Measurements from ENCODE around the gene SYT12. TPM values are rescaled to one million over a fixed set of nuclear protein-coding genes. Genes with fewer than 3 reads are reported as not detected.

The SYT12 gene
- total and polyA plus RNA-seq, 4 donors, result 0.47 to 12.1 (median 1.4) TPM

DNA sequence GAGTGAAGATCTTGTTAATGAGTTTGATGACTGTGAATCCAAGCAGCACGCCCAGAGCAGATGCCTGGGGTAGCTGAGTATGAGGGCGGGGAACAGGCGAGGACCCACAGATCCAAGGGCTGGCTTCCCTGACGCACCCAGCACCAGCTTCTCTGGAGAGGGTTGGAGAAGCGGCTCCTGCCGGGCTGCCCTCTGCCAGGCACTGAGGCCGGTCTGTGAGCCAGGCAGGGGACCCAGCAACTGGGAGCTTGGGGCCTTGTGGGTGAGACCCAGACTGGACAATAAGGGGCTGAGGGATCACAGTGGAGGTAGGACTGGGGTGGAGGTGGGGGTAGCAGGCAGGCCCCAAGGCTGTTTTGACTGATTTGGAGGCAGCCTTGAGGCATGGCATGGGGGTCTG is 8.6 kb upstream of the SYT12 start (continued):
- TF ChIP-seq, protein P1, sequence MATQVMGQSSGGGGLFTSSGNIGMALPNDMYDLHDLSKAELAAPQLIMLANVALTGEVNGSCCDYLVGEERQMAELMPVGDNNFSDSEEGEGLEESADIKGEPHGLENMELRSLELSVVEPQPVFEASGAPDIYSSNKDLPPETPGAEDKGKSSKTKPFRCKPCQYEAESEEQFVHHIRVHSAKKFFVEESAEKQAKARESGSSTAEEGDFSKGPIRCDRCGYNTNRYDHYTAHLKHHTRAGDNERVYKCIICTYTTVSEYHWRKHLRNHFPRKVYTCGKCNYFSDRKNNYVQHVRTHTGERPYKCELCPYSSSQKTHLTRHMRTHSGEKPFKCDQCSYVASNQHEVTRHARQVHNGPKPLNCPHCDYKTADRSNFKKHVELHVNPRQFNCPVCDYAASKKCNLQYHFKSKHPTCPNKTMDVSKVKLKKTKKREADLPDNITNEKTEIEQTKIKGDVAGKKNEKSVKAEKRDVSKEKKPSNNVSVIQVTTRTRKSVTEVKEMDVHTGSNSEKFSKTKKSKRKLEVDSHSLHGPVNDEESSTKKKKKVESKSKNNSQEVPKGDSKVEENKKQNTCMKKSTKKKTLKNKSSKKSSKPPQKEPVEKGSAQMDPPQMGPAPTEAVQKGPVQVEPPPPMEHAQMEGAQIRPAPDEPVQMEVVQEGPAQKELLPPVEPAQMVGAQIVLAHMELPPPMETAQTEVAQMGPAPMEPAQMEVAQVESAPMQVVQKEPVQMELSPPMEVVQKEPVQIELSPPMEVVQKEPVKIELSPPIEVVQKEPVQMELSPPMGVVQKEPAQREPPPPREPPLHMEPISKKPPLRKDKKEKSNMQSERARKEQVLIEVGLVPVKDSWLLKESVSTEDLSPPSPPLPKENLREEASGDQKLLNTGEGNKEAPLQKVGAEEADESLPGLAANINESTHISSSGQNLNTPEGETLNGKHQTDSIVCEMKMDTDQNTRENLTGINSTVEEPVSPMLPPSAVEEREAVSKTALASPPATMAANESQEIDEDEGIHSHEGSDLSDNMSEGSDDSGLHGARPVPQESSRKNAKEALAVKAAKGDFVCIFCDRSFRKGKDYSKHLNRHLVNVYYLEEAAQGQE (IDR thresholded peaks at IDR 0.05), result no peak

DNA sequence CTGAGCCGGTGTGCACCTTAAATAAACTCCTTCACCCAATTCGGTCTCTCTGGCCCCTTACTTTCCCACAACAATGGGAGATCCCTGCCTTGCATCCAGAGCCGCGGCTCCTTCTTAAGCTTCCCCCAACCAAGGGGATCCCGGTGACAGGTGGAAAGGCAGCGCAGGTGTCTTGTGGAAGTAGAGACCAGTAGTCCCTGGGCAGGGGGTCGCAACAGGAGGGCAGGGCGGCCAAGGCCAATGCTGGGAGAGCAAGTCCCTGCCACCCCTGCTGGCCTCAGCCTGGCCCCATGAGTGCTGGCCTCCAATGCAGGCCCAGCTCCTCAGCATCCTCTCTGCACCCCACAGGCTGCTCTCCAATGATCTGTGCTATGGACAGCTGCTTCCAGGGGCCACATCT is 7.9 kb upstream of the SYT12 start:
- WGBS, result 95% methylated on average over 8 of the region's 8 CpGs
- H3K4me1 ChIP-seq (ENCODE audit: control insufficient read depth in 4 of 4, insufficient read depth in 4 of 4, low read length in 3 of 4), result peaks cover 0 to 2% (median under 1%) of the 10 kb centered on the region in 4 donors
- H3K9ac ChIP-seq (ENCODE audit: low read depth in 1 of 2, low read length in 2 of 2), result no peak overlapping the region
- TF ChIP-seq HNF4A (conservative IDR thresholded peaks at IDR 0.05), result no peak
- TF ChIP-seq JUND (IDR thresholded peaks at IDR 0.05), result no peak
- TF ChIP-seq RXRA (IDR thresholded peaks at IDR 0.05), result no peak
- TF ChIP-seq FOXA2 (IDR thresholded peaks at IDR 0.05), result no peak
- TF ChIP-seq, protein P2, sequence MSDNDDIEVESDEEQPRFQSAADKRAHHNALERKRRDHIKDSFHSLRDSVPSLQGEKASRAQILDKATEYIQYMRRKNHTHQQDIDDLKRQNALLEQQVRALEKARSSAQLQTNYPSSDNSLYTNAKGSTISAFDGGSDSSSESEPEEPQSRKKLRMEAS (IDR thresholded peaks at IDR 0.05), result no peak
- no peak for TF ChIP-seq TAF1 (conservative IDR thresholded peaks at IDR 0.05)
- no peak for TF ChIP-seq RAD21 (IDR thresholded peaks at IDR 0.05)
- H3K36me3 ChIP-seq (ENCODE audit: control insufficient read depth in 4 of 4, insufficient read depth in 3 of 4, low read depth in 1 of 4, low read length in 3 of 4), result no peaks in the 10 kb centered on the region
- H3K4me3 ChIP-seq (ENCODE audit: low read depth in 1 of 3, low read length in 3 of 3), result no peak overlapping the region
- H3K27me3 ChIP-seq (ENCODE audit: control insufficient read depth in 4 of 4, insufficient read depth in 4 of 4, low read length in 3 of 4), result no peaks in the 10 kb centered on the region
- no peaks in the 10 kb centered on the region for H3K9me3 ChIP-seq (ENCODE audit: control insufficient read depth in 4 of 4, low read length in 3 of 4)
- DNase-seq (ENCODE audit: low spot score), result no peak
- no peak overlapping the region for H3K27ac ChIP-seq (ENCODE audit: low read depth in 1 of 2, low read length in 2 of 2)

DNA sequence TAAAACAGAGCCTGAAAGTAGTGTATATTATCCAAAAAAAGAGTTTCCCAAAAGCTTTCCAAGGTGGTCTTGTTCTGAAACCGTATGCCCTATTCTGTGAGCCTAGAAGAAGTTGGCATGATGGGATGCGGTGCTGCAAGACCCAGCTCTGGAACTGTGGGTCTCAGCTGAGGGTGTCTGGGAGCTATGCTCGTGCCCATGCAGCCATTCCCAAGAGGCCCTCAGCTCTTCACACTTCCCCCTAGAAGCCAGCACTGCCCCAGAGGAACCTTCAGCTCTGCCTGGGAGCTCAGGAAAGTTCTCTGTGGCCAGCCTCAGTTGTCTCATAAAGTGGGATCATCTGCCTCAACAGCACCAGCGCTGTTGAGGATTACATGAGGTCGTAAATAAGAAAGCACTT is 6.4 kb upstream of the SYT12 start:
- TF ChIP-seq JUND (IDR thresholded peaks at IDR 0.05) (no peak), TAF1 (conservative IDR thresholded peaks at IDR 0.05) (no peak), FOXA2 (IDR thresholded peaks at IDR 0.05) (no peak)
- H3K9me3 ChIP-seq (ENCODE audit: control insufficient read depth in 4 of 4, low read length in 3 of 4), result no peaks in the 10 kb centered on the region
- H3K36me3 ChIP-seq (ENCODE audit: control insufficient read depth in 4 of 4, insufficient read depth in 3 of 4, low read depth in 1 of 4, low read length in 3 of 4), result no peaks in the 10 kb centered on the region
- H3K9ac ChIP-seq (ENCODE audit: low read depth in 1 of 2, low read length in 2 of 2), result no peak overlapping the region
- H3K27ac ChIP-seq (ENCODE audit: low read depth in 1 of 2, low read length in 2 of 2), result no peak overlapping the region
- H3K4me1 ChIP-seq (ENCODE audit: control insufficient read depth in 4 of 4, insufficient read depth in 4 of 4, low read length in 3 of 4), result no peaks in the 10 kb centered on the region
- H3K4me3 ChIP-seq (ENCODE audit: low read depth in 1 of 3, low read length in 3 of 3), result no peak overlapping the region
- no peak for DNase-seq (ENCODE audit: low spot score)
- WGBS, result 91% methylated on average over 5 of the region's 5 CpGs
- H3K27me3 ChIP-seq (ENCODE audit: control insufficient read depth in 4 of 4, insufficient read depth in 4 of 4, low read length in 3 of 4), result no peaks in the 10 kb centered on the region

DNA sequence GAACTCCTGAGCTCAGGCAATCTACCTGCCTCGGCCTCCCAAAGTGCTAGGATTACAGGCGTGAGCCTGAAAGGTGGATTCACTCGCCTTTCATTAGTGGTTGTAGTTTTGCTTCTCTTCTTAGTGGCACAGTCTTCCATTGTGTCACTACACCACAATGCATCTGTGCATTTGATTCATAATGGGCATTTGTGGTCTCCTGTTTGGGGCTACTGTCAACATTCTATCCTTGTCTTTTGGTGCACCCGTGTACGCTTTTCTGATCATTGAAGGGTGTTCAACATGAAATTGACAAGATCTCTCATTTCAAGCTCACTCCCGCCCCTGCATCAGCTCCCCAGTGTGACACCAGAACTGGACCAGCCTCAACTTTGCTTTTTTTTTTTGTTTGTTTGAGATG is 2.0 kb upstream of the SYT12 start:
- 96% methylated on average over 6 of the region's 6 CpGs for WGBS
- no peak overlapping the region for H3K9ac ChIP-seq (ENCODE audit: low read depth in 1 of 2, low read length in 2 of 2)
- no peak overlapping the region for H3K27ac ChIP-seq (ENCODE audit: low read depth in 1 of 2, low read length in 2 of 2)
- no peak overlapping the region for H3K4me3 ChIP-seq (ENCODE audit: low read depth in 1 of 3, low read length in 3 of 3)
- no peaks in the 10 kb centered on the region for H3K9me3 ChIP-seq (ENCODE audit: control insufficient read depth in 4 of 4, low read length in 3 of 4)
- H3K36me3 ChIP-seq (ENCODE audit: control insufficient read depth in 4 of 4, insufficient read depth in 3 of 4, low read depth in 1 of 4, low read length in 3 of 4), result no peaks in the 10 kb centered on the region
- H3K4me1 ChIP-seq (ENCODE audit: control insufficient read depth in 4 of 4, insufficient read depth in 4 of 4, low read length in 3 of 4), result peaks cover 9 to 27% (median 20%) of the 10 kb centered on the region in 4 donors
- DNase-seq (ENCODE audit: low spot score), result no peak
- no peak for TF ChIP-seq JUND (IDR thresholded peaks at IDR 0.05)
- TF ChIP-seq, protein P3, sequence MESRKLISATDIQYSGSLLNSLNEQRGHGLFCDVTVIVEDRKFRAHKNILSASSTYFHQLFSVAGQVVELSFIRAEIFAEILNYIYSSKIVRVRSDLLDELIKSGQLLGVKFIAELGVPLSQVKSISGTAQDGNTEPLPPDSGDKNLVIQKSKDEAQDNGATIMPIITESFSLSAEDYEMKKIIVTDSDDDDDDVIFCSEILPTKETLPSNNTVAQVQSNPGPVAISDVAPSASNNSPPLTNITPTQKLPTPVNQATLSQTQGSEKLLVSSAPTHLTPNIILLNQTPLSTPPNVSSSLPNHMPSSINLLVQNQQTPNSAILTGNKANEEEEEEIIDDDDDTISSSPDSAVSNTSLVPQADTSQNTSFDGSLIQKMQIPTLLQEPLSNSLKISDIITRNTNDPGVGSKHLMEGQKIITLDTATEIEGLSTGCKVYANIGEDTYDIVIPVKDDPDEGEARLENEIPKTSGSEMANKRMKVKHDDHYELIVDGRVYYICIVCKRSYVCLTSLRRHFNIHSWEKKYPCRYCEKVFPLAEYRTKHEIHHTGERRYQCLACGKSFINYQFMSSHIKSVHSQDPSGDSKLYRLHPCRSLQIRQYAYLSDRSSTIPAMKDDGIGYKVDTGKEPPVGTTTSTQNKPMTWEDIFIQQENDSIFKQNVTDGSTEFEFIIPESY (IDR thresholded peaks at IDR 0.05), result no peak
- H3K27me3 ChIP-seq (ENCODE audit: control insufficient read depth in 4 of 4, insufficient read depth in 4 of 4, low read length in 3 of 4), result no peaks in the 10 kb centered on the region
